Upper lobe of right lung (tissue), 1 donor: ENCODE data around the gene NRG2. TPM values are rescaled to one million over a fixed set of nuclear protein-coding genes. Genes with fewer than 3 reads are reported as not detected.

Source experiments
- ATAC-seq: fragments of 200-7000 bp; cut with Tn5 transposase; one replicate; pipeline ENCODE4 v1.9.1; 2020; ENCODE audit warnings: mild to moderate bottlenecking, moderate library complexity
- DNase-seq: peaks from one replicate; pipeline ENCODE4 v3.0.0-alpha.2; 2020
- H3K27ac ChIP-seq: fragments of 200-600 bp; one replicate; pipeline ENCODE4 v1.8.0; 2022
- H3K27me3 ChIP-seq: fragments of 200-600 bp; one replicate; pipeline ENCODE4 v1.8.0; 2022; ENCODE audit warnings: mild to moderate bottlenecking
- H3K36me3 ChIP-seq: fragments of 200-600 bp; one replicate; pipeline ENCODE4 v1.8.0; 2022
- H3K4me1 ChIP-seq: fragments of 200-600 bp; one replicate; pipeline ENCODE4 v1.8.0; 2022
- H3K4me3 ChIP-seq: fragments of 200-600 bp; one replicate; pipeline ENCODE4 v1.8.0; 2022; ENCODE audit warnings: mild to moderate bottlenecking
- H3K9me3 ChIP-seq: fragments of 200-600 bp; one replicate; pipeline ENCODE4 v1.8.0; 2022
- intact Hi-C: fragments of 100-400 bp; cut with DNase I; formaldehyde crosslinking; loops from one replicate; pipeline ENCODE4 v1.11.0; 2022
- total RNA-seq: library from RNA; stranded (reverse); fragmentation: NEBNext Ultra II Directional; extraction: Animal tissue kit (Norgen Biotek cat#: 25700); gene quantifications from one replicate; pipeline ENCODE4 v1.2.1, GENCODE V29; 2021
- TF ChIP-seq, protein P1 (sequence below): fragments of 200-600 bp; IDR thresholded peaks from one replicate; pipeline ENCODE4 v1.8.0; 2022; ENCODE audit warnings: antibody characterized with exemption
- donor health status: DM: no; HTN: yes; CAD: no; lungs with severe emphysema.

Gene NRG2
- total RNA-seq, 1 donor from 2014 or later = 1.4 TPM

DNA sequence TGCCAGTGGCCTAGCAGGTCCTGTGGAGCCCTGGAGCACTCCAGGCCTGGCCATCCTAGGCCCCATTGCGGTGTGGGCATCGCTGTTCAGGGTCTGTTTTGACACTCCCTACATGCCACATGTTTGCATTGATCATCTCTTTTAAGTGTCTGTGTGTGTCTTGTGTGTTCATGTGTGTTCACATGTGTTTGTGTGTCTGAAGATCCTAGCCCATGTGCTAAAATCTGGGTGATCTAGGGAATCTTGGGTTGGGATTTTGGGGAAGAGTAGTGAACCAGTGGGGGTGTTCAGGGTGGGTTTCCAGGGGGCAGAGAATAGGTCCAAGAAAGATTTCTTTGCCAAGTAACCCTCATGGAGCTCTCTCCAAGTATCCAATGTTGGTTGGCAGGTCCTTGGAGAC is 239.1 kb downstream of the NRG2 start:
- Histone ChIP-seq H3K27ac (no peak overlapping the region), H3K4me1 (peaks cover 5% of the 10 kb centered on the region), H3K27me3 (peaks cover 22% of the 10 kb centered on the region), H3K36me3 (no peaks in the 10 kb centered on the region), H3K9me3 (no peaks in the 10 kb centered on the region), H3K4me3 (no peak overlapping the region)
- ATAC-seq (no peak), DNase-seq (no peak)
- TF ChIP-seq, protein P1, sequence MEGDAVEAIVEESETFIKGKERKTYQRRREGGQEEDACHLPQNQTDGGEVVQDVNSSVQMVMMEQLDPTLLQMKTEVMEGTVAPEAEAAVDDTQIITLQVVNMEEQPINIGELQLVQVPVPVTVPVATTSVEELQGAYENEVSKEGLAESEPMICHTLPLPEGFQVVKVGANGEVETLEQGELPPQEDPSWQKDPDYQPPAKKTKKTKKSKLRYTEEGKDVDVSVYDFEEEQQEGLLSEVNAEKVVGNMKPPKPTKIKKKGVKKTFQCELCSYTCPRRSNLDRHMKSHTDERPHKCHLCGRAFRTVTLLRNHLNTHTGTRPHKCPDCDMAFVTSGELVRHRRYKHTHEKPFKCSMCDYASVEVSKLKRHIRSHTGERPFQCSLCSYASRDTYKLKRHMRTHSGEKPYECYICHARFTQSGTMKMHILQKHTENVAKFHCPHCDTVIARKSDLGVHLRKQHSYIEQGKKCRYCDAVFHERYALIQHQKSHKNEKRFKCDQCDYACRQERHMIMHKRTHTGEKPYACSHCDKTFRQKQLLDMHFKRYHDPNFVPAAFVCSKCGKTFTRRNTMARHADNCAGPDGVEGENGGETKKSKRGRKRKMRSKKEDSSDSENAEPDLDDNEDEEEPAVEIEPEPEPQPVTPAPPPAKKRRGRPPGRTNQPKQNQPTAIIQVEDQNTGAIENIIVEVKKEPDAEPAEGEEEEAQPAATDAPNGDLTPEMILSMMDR = no peak
- intact Hi-C loops = no loop called here

DNA sequence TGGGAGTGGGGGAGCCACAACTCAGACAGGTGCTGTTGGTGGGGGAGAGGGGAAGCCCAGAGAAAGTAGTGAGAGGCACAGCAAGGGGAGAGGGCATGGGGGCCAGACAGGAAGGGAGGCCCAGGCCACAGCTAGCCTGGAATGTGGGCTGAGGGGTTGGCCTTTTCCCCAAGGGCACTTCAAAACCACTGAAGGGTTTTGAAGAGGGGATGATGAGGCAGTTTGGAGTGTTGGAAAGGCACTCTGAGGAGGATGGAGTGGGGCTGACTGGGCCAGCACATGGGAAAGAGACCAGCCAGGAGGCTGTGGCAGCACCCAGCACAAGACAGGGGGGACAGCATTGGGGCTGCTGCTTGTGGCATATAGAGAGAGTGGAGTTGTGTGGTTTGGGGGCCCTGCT is 243.7 kb downstream of the NRG2 start:
- intact Hi-C loops = no loop called here
- Histone ChIP-seq H3K4me1 (peaks cover 13% of the 10 kb centered on the region), H3K4me3 (no peak overlapping the region), H3K36me3 (no peaks in the 10 kb centered on the region), H3K27ac (no peak overlapping the region), H3K9me3 (no peaks in the 10 kb centered on the region), H3K27me3 (peaks cover 46% of the 10 kb centered on the region)
- TF ChIP-seq, protein P1 = no peak
- DNase-seq (peak; percentile 75), ATAC-seq (peak; percentile 86)

DNA sequence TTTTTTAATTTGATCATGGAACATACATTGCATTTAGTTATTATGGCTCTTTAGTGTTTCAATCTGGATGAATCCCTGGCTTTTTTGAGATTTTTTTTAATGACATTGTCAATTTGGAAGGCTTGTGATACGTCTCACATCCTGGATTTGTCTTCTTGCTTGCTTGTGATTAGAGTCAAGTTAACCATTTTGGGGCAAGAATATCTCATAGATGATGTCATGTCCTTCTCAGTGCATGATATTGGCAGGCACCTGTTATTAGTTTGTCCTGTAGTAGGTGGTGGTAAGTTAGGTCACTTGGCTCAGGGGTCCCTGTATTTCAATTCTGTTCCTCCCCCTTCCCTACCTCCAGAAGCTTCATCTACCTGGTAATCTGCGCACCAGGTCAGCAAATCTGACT is 244.2 kb downstream of the NRG2 start:
- ATAC-seq = no peak
- intact Hi-C loops = no loop called here
- H3K9me3 ChIP-seq = no peaks in the 10 kb centered on the region
- H3K4me3 ChIP-seq = no peak overlapping the region
- H3K36me3 ChIP-seq = no peaks in the 10 kb centered on the region
- TF ChIP-seq, protein P1 = no peak
- H3K27ac ChIP-seq = no peak overlapping the region
- DNase-seq = no peak
- H3K27me3 ChIP-seq = peaks cover 50% of the 10 kb centered on the region
- H3K4me1 ChIP-seq = peaks cover 13% of the 10 kb centered on the region

DNA sequence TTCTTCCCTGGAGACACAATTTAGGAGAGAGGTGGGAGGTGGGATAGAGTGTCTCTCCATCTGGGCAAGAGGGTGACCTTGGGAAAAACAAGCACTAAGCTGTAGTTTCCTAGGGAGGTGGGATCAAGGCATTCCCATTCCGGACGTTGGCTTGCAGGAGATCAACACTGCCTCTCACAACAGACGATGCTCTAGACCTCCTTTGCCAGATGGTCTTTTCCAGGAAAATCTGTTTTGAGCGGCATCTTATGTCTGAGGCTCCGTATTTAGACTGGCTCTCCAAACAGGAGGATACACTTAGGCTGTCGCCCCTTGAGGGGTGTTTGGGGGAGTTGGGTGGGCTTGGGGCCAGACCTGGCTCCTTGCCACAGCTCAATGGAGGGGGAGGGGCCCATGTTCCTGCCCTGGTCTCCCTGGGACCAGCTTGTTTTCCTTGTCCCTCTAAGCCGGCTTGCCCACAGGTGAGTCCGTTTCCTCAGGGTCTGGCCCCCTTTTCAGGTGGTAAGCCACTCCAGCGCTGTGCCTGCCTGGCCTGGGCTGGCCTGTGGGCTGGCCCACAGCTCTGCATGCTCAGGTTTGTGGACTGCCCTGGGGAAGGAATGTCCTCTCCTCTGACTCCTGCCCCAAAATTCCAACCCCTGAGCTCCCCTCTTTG is 245.1 kb downstream of the NRG2 start:
- Histone ChIP-seq H3K4me3 (no peak overlapping the region), H3K27me3 (peaks cover 49% of the 10 kb centered on the region), H3K27ac (no peak overlapping the region), H3K9me3 (no peaks in the 10 kb centered on the region), H3K4me1 (peaks cover 13% of the 10 kb centered on the region), H3K36me3 (no peaks in the 10 kb centered on the region)
- intact Hi-C loops = no loop called here
- DNase-seq (no peak), ATAC-seq (no peak)
- TF ChIP-seq, protein P1 = no peak

DNA sequence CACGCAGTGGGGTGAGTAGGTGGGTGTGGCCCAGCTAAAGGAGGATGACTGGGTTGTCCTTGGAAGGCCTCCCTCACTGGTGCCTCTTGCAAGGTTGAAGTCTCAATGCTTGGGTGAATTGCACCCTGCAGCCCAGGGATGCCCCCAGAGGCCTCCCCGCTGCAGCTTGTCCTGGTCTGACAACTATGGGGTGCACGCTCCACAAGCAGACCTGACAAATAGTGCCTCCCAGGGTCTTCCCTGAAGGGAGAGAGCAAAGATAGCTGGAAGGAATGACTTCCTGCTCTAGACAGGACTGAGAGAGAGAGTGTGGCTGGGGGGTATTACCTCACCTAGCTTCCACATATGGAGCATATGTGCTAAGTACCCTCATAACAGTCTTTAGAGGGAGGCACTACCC is 245.8 kb downstream of the NRG2 start:
- H3K36me3 ChIP-seq = no peaks in the 10 kb centered on the region
- H3K4me1 ChIP-seq = peaks cover 13% of the 10 kb centered on the region
- DNase-seq (no peak), ATAC-seq (no peak)
- no peaks in the 10 kb centered on the region for H3K9me3 ChIP-seq
- intact Hi-C loops = no loop called here
- H3K27me3 ChIP-seq = peaks cover 46% of the 10 kb centered on the region
- TF ChIP-seq, protein P1 = no peak
- H3K4me3 ChIP-seq = no peak overlapping the region
- no peak overlapping the region for H3K27ac ChIP-seq

Other genes starting within 250 kb of the NRG2 start
- not detected for gene PSD2, start 247.5 kb downstream of the NRG2 start, total RNA-seq
- 31.5 TPM for gene PURA, start 70.8 kb upstream of the NRG2 start, total RNA-seq
- gene IGIP, start 82.6 kb upstream of the NRG2 start, total RNA-seq = 17.3 TPM
- gene CYSTM1, start 131.9 kb upstream of the NRG2 start, total RNA-seq = 85.1 TPM